Measurements from ENCODE around the gene PTBP2.
"Not testable (repeated sequence)": the region's sequence is repeated elsewhere in the genome, so short reads cannot be mapped to it uniquely, and the experiment has no call there.

Gene PTBP2

DNA sequence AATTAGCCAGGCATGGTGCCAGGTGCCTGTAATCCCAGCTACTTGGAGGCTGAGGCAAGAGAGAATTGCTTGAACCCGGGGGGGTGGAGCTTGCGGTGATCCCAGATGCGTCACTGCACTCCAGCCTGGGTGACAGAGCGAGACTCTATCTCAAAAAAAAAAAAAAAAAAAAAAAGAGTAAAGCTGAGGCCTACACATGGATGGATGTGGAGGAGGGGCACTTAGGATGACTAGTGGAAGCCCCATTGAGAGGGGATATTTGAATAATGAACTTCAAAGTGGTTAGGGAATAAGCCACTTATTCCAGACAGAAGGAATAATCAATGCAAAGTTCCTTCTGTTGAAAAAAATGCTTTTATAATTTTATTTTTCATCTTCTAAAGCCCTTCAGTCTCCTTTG is 51.4 kb downstream of the PTBP2 start:
- peaks cover 7% of the 10 kb centered on the region for H3K36me3 ChIP-seq (ENCODE audit: insufficient read depth, low read length)
- H3K9ac ChIP-seq (ENCODE audit: low read length), result no peak overlapping the region
- H3K4me3 ChIP-seq (ENCODE audit: low read depth in 1 of 2, low read length in 2 of 2), result no peak overlapping the region
- no peaks in the 10 kb centered on the region for H3K27me3 ChIP-seq (ENCODE audit: control insufficient read depth in 1 of 2, insufficient read depth in 2 of 2, low read length in 2 of 2)
- no peaks in the 10 kb centered on the region for H3K4me1 ChIP-seq (ENCODE audit: insufficient read depth, low read length)
- no peaks in the 10 kb centered on the region for H3K9me3 ChIP-seq (ENCODE audit: low read length)
- H3K27ac ChIP-seq (ENCODE audit: low read depth, low read length), result no peak overlapping the region

GRCh38 chr1:96782206-96782605 is 60.6 kb downstream of the PTBP2 start:
- Histone ChIP-seq H3K27ac (ENCODE audit: low read depth, low read length) (no peak overlapping the region), H3K9me3 (ENCODE audit: low read length) (no peaks in the 10 kb centered on the region), H3K36me3 (ENCODE audit: insufficient read depth, low read length) (peaks cover 46% of the 10 kb centered on the region), H3K4me3 (ENCODE audit: low read depth in 1 of 2, low read length in 2 of 2) (no peak overlapping the region), H3K4me1 (ENCODE audit: insufficient read depth, low read length) (no peaks in the 10 kb centered on the region), H3K27me3 (ENCODE audit: control insufficient read depth in 1 of 2, insufficient read depth in 2 of 2, low read length in 2 of 2) (no peaks in the 10 kb centered on the region), H3K9ac (ENCODE audit: low read length) (no peak overlapping the region)

GRCh38 chr1:96782856-96783255 is 61.3 kb downstream of the PTBP2 start:
- no peaks in the 10 kb centered on the region for H3K27me3 ChIP-seq (ENCODE audit: control insufficient read depth in 1 of 2, insufficient read depth in 2 of 2, low read length in 2 of 2)
- no peak overlapping the region for H3K4me3 ChIP-seq (ENCODE audit: low read depth in 1 of 2, low read length in 2 of 2)
- H3K36me3 ChIP-seq (ENCODE audit: insufficient read depth, low read length), result peaks cover 50% of the 10 kb centered on the region
- H3K9ac ChIP-seq (ENCODE audit: low read length), result no peak overlapping the region
- no peaks in the 10 kb centered on the region for H3K4me1 ChIP-seq (ENCODE audit: insufficient read depth, low read length)
- H3K9me3 ChIP-seq (ENCODE audit: low read length), result no peaks in the 10 kb centered on the region
- no peak overlapping the region for H3K27ac ChIP-seq (ENCODE audit: low read depth, low read length)

GRCh38 chr1:96790599-96790998 is 69.0 kb downstream of the PTBP2 start:
- no peaks in the 10 kb centered on the region for H3K4me1 ChIP-seq (ENCODE audit: insufficient read depth, low read length)
- no peaks in the 10 kb centered on the region for H3K27me3 ChIP-seq (ENCODE audit: control insufficient read depth in 1 of 2, insufficient read depth in 2 of 2, low read length in 2 of 2)
- H3K9ac ChIP-seq (ENCODE audit: low read length), result no peak overlapping the region
- H3K27ac ChIP-seq (ENCODE audit: low read depth, low read length), result no peak overlapping the region
- H3K9me3 ChIP-seq (ENCODE audit: low read length), result no peaks in the 10 kb centered on the region
- no peak overlapping the region for H3K4me3 ChIP-seq (ENCODE audit: low read depth in 1 of 2, low read length in 2 of 2)
- peaks cover 11% of the 10 kb centered on the region for H3K36me3 ChIP-seq (ENCODE audit: insufficient read depth, low read length)

DNA sequence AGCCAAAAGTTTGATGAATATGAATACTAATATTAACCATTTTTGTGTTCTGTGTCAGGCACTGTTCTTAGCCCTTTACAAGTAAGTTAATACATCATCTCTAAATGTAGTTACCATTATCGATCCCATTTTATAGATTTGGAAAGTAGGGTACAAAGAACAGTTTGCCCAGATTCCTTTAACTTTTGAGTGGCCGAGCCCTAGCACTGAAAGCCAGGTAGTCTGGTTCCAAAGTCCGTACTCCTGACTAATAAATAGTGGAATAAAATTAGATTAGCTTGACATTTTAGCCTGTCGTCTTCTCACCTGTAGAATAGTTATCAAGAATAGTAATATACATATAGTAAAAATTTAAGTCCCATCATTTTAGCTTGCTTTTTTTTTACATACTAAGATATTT is 70.6 kb downstream of the PTBP2 start:
- H3K9ac ChIP-seq (ENCODE audit: low read length), result no peak overlapping the region
- H3K9me3 ChIP-seq (ENCODE audit: low read length), result no peaks in the 10 kb centered on the region
- H3K4me1 ChIP-seq (ENCODE audit: insufficient read depth, low read length), result no peaks in the 10 kb centered on the region
- H3K4me3 ChIP-seq (ENCODE audit: low read depth in 1 of 2, low read length in 2 of 2), result no peak overlapping the region
- H3K27ac ChIP-seq (ENCODE audit: low read depth, low read length), result no peak overlapping the region
- H3K27me3 ChIP-seq (ENCODE audit: control insufficient read depth in 1 of 2, insufficient read depth in 2 of 2, low read length in 2 of 2), result no peaks in the 10 kb centered on the region
- peaks cover 3% of the 10 kb centered on the region for H3K36me3 ChIP-seq (ENCODE audit: insufficient read depth, low read length)

- peaks cover 23% of the 10 kb centered on the region for H3K4me1 ChIP-seq (ENCODE audit: insufficient read depth, low read length)
- H3K27ac ChIP-seq (ENCODE audit: low read depth, low read length), result not testable (repeated sequence)
Measured at GRCh38 chr1:96801696-96802095, 80.1 kb downstream of the PTBP2 start.

GRCh38 chr1:96804648-96805047 is 83.1 kb downstream of the PTBP2 start:
- Histone ChIP-seq H3K4me1 (ENCODE audit: insufficient read depth, low read length) (peaks cover 29% of the 10 kb centered on the region), H3K9me3 (ENCODE audit: low read length) (no peaks in the 10 kb centered on the region), H3K27me3 (ENCODE audit: control insufficient read depth in 1 of 2, insufficient read depth in 2 of 2, low read length in 2 of 2) (no peaks in the 10 kb centered on the region), H3K4me3 (ENCODE audit: low read depth in 1 of 2, low read length in 2 of 2) (no peak overlapping the region), H3K9ac (ENCODE audit: low read length) (no peak overlapping the region), H3K27ac (ENCODE audit: low read depth, low read length) (no peak overlapping the region), H3K36me3 (ENCODE audit: insufficient read depth, low read length) (peaks cover 16% of the 10 kb centered on the region)

More at GRCh38 chr1:96801696-96802095, 80.1 kb downstream of the PTBP2 start:
- H3K4me3 ChIP-seq (ENCODE audit: low read depth in 1 of 2, low read length in 2 of 2); H3K9ac ChIP-seq (ENCODE audit: low read length); H3K9me3 ChIP-seq (ENCODE audit: low read length); H3K36me3 ChIP-seq (ENCODE audit: insufficient read depth, low read length); H3K27me3 ChIP-seq (ENCODE audit: control insufficient read depth in 1 of 2, insufficient read depth in 2 of 2, low read length in 2 of 2): not testable (repeated sequence)

GRCh38 chr1:96808191-96808590 is 86.6 kb downstream of the PTBP2 start:
- no peaks in the 10 kb centered on the region for H3K9me3 ChIP-seq (ENCODE audit: low read length)
- H3K27me3 ChIP-seq (ENCODE audit: control insufficient read depth in 1 of 2, insufficient read depth in 2 of 2, low read length in 2 of 2), result no peaks in the 10 kb centered on the region
- no peak overlapping the region for H3K4me3 ChIP-seq (ENCODE audit: low read depth in 1 of 2, low read length in 2 of 2)
- peaks cover 25% of the 10 kb centered on the region for H3K4me1 ChIP-seq (ENCODE audit: insufficient read depth, low read length)
- H3K27ac ChIP-seq (ENCODE audit: low read depth, low read length), result no peak overlapping the region
- H3K9ac ChIP-seq (ENCODE audit: low read length), result no peak overlapping the region
- peaks cover 25% of the 10 kb centered on the region for H3K36me3 ChIP-seq (ENCODE audit: insufficient read depth, low read length)

- Histone ChIP-seq H3K9ac (ENCODE audit: low read length) (no peak overlapping the region), H3K4me1 (ENCODE audit: insufficient read depth, low read length) (peaks cover 10% of the 10 kb centered on the region), H3K27me3 (ENCODE audit: control insufficient read depth in 1 of 2, insufficient read depth in 2 of 2, low read length in 2 of 2) (no peaks in the 10 kb centered on the region), H3K4me3 (ENCODE audit: low read depth in 1 of 2, low read length in 2 of 2) (no peak overlapping the region), H3K36me3 (ENCODE audit: insufficient read depth, low read length) (peaks cover 16% of the 10 kb centered on the region), H3K9me3 (ENCODE audit: low read length) (no peaks in the 10 kb centered on the region), H3K27ac (ENCODE audit: low read depth, low read length) (no peak overlapping the region)
Measured at GRCh38 chr1:96815914-96816313, 94.3 kb downstream of the PTBP2 start.

DNA sequence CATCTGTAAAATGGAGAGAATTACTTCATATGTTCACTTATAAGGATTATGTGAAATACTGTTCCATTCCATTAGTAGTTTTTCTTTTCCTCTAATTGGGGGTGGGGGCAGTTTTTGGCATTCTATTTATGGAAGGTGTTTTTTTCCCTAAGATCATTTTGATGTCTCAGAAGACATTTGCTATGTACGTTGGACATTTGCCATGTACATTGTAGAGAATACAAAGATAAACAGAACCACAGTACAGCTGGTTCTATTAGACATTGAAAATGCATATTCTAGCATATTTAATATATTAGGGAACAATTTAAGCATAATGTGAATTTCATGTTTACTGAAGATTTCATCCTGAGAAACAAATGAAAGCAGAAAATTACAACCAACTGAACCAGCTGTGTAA is 98.5 kb downstream of the PTBP2 start:
- H3K36me3 ChIP-seq (ENCODE audit: insufficient read depth, low read length), result no peaks in the 10 kb centered on the region
- H3K4me3 ChIP-seq (ENCODE audit: low read depth in 1 of 2, low read length in 2 of 2), result no peak overlapping the region
- no peak overlapping the region for H3K27ac ChIP-seq (ENCODE audit: low read depth, low read length)
- H3K9ac ChIP-seq (ENCODE audit: low read length), result no peak overlapping the region
- H3K27me3 ChIP-seq (ENCODE audit: control insufficient read depth in 1 of 2, insufficient read depth in 2 of 2, low read length in 2 of 2), result no peaks in the 10 kb centered on the region
- H3K9me3 ChIP-seq (ENCODE audit: low read length), result no peaks in the 10 kb centered on the region
- peaks cover 7% of the 10 kb centered on the region for H3K4me1 ChIP-seq (ENCODE audit: insufficient read depth, low read length)

- Histone ChIP-seq H3K4me1 (ENCODE audit: insufficient read depth, low read length) (peaks cover 6% of the 10 kb centered on the region), H3K36me3 (ENCODE audit: insufficient read depth, low read length) (no peaks in the 10 kb centered on the region)
Measured at GRCh38 chr1:96820671-96821070, 99.1 kb downstream of the PTBP2 start.

GRCh38 chr1:96825231-96825630 is 103.6 kb downstream of the PTBP2 start:
- no peaks in the 10 kb centered on the region for H3K9me3 ChIP-seq (ENCODE audit: low read length)
- no peaks in the 10 kb centered on the region for H3K36me3 ChIP-seq (ENCODE audit: insufficient read depth, low read length)
- no peak overlapping the region for H3K4me3 ChIP-seq (ENCODE audit: low read depth in 1 of 2, low read length in 2 of 2)
- no peaks in the 10 kb centered on the region for H3K27me3 ChIP-seq (ENCODE audit: control insufficient read depth in 1 of 2, insufficient read depth in 2 of 2, low read length in 2 of 2)
- H3K4me1 ChIP-seq (ENCODE audit: insufficient read depth, low read length), result no peaks in the 10 kb centered on the region
- H3K27ac ChIP-seq (ENCODE audit: low read depth, low read length), result no peak overlapping the region
- H3K9ac ChIP-seq (ENCODE audit: low read length), result no peak overlapping the region

More at GRCh38 chr1:96820671-96821070, 99.1 kb downstream of the PTBP2 start:
- Histone ChIP-seq H3K27ac (ENCODE audit: low read depth, low read length) (no peak overlapping the region), H3K9me3 (ENCODE audit: low read length) (no peaks in the 10 kb centered on the region), H3K9ac (ENCODE audit: low read length) (no peak overlapping the region), H3K4me3 (ENCODE audit: low read depth in 1 of 2, low read length in 2 of 2) (no peak overlapping the region), H3K27me3 (ENCODE audit: control insufficient read depth in 1 of 2, insufficient read depth in 2 of 2, low read length in 2 of 2) (no peaks in the 10 kb centered on the region)

All from muscle layer of colon (tissue), 2 donors.